Progenitor cell of endocrine pancreas (in vitro differentiated cells): ENCODE measurements around the gene CDK13. TPM values are rescaled to one million over a fixed set of nuclear protein-coding genes. Genes with fewer than 3 reads are reported as not detected.
"Not testable (repeated sequence)": the region's sequence is repeated elsewhere in the genome, so short reads cannot be mapped to it uniquely, and the experiment has no call there.

ENCODE experiments used
- DNase-seq: peaks from one replicate; pipeline ENCODE4 v3.0.0; 2021; ENCODE audit warnings: low spot score; ENCODE audit not compliant: unreplicated experiment
- H3K27ac Mint-ChIP-seq: 2 replicates; pipeline ENCODE4 v1.8.0; 2021; ENCODE audit warnings: mild to moderate bottlenecking, moderate library complexity, mixed read lengths
- H3K27me3 Mint-ChIP-seq: 2 replicates; pipeline ENCODE4 v1.8.0; 2021; ENCODE audit warnings: mixed read lengths
- H3K36me3 Mint-ChIP-seq: 2 replicates; pipeline ENCODE4 v1.8.0; 2022; ENCODE audit warnings: mixed read lengths; ENCODE audit not compliant: insufficient read depth
- H3K4me1 Mint-ChIP-seq: 2 replicates; pipeline ENCODE4 v1.8.0; 2021; ENCODE audit warnings: low read depth, mixed read lengths
- H3K4me3 Mint-ChIP-seq: 2 replicates; pipeline ENCODE4 v1.8.0; 2021; ENCODE audit warnings: low read depth, mild to moderate bottlenecking, moderate library complexity, mixed read lengths
- H3K9me3 Mint-ChIP-seq: 2 replicates; pipeline ENCODE4 v1.8.0; 2021; ENCODE audit warnings: low read depth, mixed read lengths
- CTCF ChIP-seq: fragments of 200-600 bp; sonication (generic); IDR thresholded peaks from one replicate; pipeline ENCODE4 v1.5.0; 2021; ENCODE audit warnings: antibody characterized with exemption, mild to moderate bottlenecking; ENCODE audit not compliant: unreplicated experiment
- total RNA-seq: library from RNA; stranded (reverse); gene quantifications from 2 replicates; pipeline ENCODE4 v1.2.1, GENCODE V29; 2021

CDK13 gene
- total RNA-seq, 1 donor from 2014 or later: 75.5 TPM

GRCh38 chr7:40135317-40135610, 185.2 kb downstream of the CDK13 start:
- Mint-ChIP-seq H3K4me3 (peak overlapping the region; percentile 81), H3K9me3 (no peaks in the 10 kb centered on the region), H3K27ac (peak overlapping the region; percentile 24), H3K36me3 (peaks cover 1% of the 10 kb centered on the region), H3K27me3 (no peaks in the 10 kb centered on the region), H3K4me1 (peaks cover 11% of the 10 kb centered on the region)
- TF ChIP-seq CTCF: no peak
- DNase-seq: no peak

GRCh38 chr7:40137563-40137962, 187.5 kb downstream of the CDK13 start:
- no peak for DNase-seq
- TF ChIP-seq CTCF: no peak
- H3K27me3 Mint-ChIP-seq: no peaks in the 10 kb centered on the region
- no peak overlapping the region for H3K27ac Mint-ChIP-seq
- H3K9me3 Mint-ChIP-seq: no peaks in the 10 kb centered on the region
- no peak overlapping the region for H3K4me3 Mint-ChIP-seq
- no peaks in the 10 kb centered on the region for H3K36me3 Mint-ChIP-seq
- H3K4me1 Mint-ChIP-seq: peaks cover 6% of the 10 kb centered on the region

GRCh38 chr7:40138973-40139372, 188.9 kb downstream of the CDK13 start:
- no peak for TF ChIP-seq CTCF
- Mint-ChIP-seq H3K9me3 (no peaks in the 10 kb centered on the region), H3K4me1 (no peaks in the 10 kb centered on the region), H3K4me3 (no peak overlapping the region), H3K27ac (no peak overlapping the region), H3K36me3 (no peaks in the 10 kb centered on the region), H3K27me3 (no peaks in the 10 kb centered on the region)
- no peak for DNase-seq

- H3K4me3 Mint-ChIP-seq, H3K27ac Mint-ChIP-seq: not testable (repeated sequence)
Observed at GRCh38 chr7:40139891-40140290, 189.8 kb downstream of the CDK13 start.

GRCh38 chr7:40141916-40142315, 191.9 kb downstream of the CDK13 start:
- H3K4me3 Mint-ChIP-seq, H3K4me1 Mint-ChIP-seq, DNase-seq, H3K9me3 Mint-ChIP-seq, H3K27ac Mint-ChIP-seq, H3K36me3 Mint-ChIP-seq, H3K27me3 Mint-ChIP-seq: not testable (repeated sequence)

More at GRCh38 chr7:40139891-40140290, 189.8 kb downstream of the CDK13 start:
- not testable (repeated sequence) for DNase-seq, H3K27me3 Mint-ChIP-seq, H3K36me3 Mint-ChIP-seq, H3K9me3 Mint-ChIP-seq, H3K4me1 Mint-ChIP-seq

GRCh38 chr7:40145596-40146130, 195.6 kb downstream of the CDK13 start:
- H3K4me3 Mint-ChIP-seq, H3K9me3 Mint-ChIP-seq, H3K27me3 Mint-ChIP-seq, H3K27ac Mint-ChIP-seq, DNase-seq, H3K36me3 Mint-ChIP-seq, H3K4me1 Mint-ChIP-seq: not testable (repeated sequence)

- no peak for TF ChIP-seq CTCF
- DNase-seq: no peak
- H3K27ac Mint-ChIP-seq: no peak overlapping the region
- H3K4me3 Mint-ChIP-seq: no peak overlapping the region
- H3K27me3 Mint-ChIP-seq: no peaks in the 10 kb centered on the region
- H3K4me1 Mint-ChIP-seq: peaks cover 2% of the 10 kb centered on the region
- H3K36me3 Mint-ChIP-seq: no peaks in the 10 kb centered on the region
- peaks cover 7% of the 10 kb centered on the region for H3K9me3 Mint-ChIP-seq
Observed at GRCh38 chr7:40147371-40148246, 197.6 kb downstream of the CDK13 start.

- not testable (repeated sequence) for H3K27ac Mint-ChIP-seq, H3K27me3 Mint-ChIP-seq, H3K9me3 Mint-ChIP-seq
Observed at GRCh38 chr7:40148247-40148580, 198.2 kb downstream of the CDK13 start.

More at GRCh38 chr7:40148247-40148580, 198.2 kb downstream of the CDK13 start:
- not testable (repeated sequence) for DNase-seq, H3K36me3 Mint-ChIP-seq, H3K4me3 Mint-ChIP-seq, H3K4me1 Mint-ChIP-seq
